ENCODE measurements around the gene SELENOO.

DNA sequence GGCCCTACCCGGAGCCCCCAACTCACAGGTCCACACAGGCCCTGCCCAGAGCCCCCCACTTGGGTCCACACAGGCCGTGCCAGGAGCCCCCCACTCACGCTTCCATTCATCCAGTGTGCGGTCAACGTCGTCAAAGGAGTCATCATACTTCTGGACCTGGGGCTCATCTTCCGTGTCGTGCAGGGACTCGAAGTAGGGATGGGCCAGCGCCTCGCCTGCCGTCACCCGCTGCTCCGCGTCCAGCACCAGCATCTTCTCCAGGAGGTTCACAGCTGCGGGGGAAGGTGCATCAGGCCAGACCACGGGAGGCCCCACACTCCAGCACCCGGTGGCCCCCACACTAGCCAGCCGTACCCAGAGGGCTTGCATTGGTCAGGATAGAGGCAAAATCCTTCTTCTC is 54.3 kb downstream of the SELENOO start:
- TF ChIP-seq, protein P1, sequence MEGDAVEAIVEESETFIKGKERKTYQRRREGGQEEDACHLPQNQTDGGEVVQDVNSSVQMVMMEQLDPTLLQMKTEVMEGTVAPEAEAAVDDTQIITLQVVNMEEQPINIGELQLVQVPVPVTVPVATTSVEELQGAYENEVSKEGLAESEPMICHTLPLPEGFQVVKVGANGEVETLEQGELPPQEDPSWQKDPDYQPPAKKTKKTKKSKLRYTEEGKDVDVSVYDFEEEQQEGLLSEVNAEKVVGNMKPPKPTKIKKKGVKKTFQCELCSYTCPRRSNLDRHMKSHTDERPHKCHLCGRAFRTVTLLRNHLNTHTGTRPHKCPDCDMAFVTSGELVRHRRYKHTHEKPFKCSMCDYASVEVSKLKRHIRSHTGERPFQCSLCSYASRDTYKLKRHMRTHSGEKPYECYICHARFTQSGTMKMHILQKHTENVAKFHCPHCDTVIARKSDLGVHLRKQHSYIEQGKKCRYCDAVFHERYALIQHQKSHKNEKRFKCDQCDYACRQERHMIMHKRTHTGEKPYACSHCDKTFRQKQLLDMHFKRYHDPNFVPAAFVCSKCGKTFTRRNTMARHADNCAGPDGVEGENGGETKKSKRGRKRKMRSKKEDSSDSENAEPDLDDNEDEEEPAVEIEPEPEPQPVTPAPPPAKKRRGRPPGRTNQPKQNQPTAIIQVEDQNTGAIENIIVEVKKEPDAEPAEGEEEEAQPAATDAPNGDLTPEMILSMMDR (conservative IDR thresholded peaks at IDR 0.05), result no peak
- no peak for TF ChIP-seq EZH2 (IDR thresholded peaks at IDR 0.05; ENCODE audit: low read depth)

Measured in PC-9 (cell line).